ENCODE results near the gene TTL. TPM values are rescaled to one million over a fixed set of nuclear protein-coding genes. Genes with fewer than 3 reads are reported as not detected.
"Not testable (repeated sequence)": the region's sequence is repeated elsewhere in the genome, so short reads cannot be mapped to it uniquely, and the experiment has no call there.

TTL gene
- total RNA-seq, 2 experiments from 2014 or later = 29.2 to 29.6 TPM

DNA sequence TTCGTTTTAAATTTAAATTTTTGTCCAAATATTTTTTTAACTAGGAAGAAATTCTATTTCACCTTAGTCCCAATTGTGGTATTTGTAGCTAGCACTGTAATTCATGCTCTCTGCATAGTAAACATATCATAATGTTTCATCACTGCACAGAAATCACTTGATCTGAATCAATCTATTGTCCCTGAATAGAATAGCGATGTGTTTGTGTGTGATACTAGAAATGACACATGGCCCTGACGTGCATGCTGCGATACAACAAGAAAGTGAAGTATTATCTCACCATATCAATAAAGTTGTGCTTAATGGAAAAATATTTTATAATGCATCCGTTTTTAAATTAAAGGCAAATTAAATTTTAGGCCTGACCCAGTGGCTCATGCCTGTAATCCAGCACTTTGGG is 10.0 kb downstream of the TTL start:
- H3K27ac Mint-ChIP-seq = no peak overlapping the region
- ChIA-PET POLR2A (no interaction called here), CTCF (interaction anchor here (1.9 kb wide), 1 partner anchor 9 kb away, joined by 5 read pairs; no protein-coding TSS in a partner anchor)
- ATAC-seq (no peak), DNase-seq (no peak)
- peaks cover 9% of the 10 kb centered on the region for H3K4me1 Mint-ChIP-seq (ENCODE audit: low read depth)
- peaks cover 15% of the 10 kb centered on the region for H3K36me3 Mint-ChIP-seq (ENCODE audit: low read depth)
- H3K9me3 Mint-ChIP-seq = no peaks in the 10 kb centered on the region
- intact Hi-C loops (cut with micrococcal nuclease) = no loop called here
- TF ChIP-seq, protein P1, sequence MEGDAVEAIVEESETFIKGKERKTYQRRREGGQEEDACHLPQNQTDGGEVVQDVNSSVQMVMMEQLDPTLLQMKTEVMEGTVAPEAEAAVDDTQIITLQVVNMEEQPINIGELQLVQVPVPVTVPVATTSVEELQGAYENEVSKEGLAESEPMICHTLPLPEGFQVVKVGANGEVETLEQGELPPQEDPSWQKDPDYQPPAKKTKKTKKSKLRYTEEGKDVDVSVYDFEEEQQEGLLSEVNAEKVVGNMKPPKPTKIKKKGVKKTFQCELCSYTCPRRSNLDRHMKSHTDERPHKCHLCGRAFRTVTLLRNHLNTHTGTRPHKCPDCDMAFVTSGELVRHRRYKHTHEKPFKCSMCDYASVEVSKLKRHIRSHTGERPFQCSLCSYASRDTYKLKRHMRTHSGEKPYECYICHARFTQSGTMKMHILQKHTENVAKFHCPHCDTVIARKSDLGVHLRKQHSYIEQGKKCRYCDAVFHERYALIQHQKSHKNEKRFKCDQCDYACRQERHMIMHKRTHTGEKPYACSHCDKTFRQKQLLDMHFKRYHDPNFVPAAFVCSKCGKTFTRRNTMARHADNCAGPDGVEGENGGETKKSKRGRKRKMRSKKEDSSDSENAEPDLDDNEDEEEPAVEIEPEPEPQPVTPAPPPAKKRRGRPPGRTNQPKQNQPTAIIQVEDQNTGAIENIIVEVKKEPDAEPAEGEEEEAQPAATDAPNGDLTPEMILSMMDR (IDR thresholded peaks at IDR 0.05) = no peak
- H3K4me3 Mint-ChIP-seq = no peak overlapping the region
- H3K27me3 Mint-ChIP-seq = no peaks in the 10 kb centered on the region

DNA sequence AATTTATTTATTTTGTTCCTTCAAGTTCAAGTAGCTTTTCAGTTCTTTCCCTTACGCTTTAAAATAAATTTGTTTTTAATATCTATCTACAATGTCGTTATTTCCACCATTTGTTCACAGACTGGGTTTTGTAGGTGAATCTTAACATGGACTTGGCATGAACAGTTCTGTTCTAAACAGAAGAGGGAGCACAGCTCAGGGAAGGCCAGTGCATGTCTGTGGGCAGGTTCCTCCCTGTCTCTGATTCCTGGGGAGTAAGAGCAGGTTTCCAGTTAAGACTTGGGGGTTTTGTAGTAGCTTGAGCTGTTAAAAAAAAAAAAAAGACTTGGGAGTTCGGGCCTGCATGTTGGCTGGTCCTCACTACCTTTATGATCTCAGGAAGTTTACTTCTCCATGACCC is 11.1 kb downstream of the TTL start:
- Mint-ChIP-seq H3K27ac (no peak overlapping the region), H3K27me3 (no peaks in the 10 kb centered on the region), H3K4me3 (no peak overlapping the region), H3K36me3 (ENCODE audit: low read depth) (peaks cover 9% of the 10 kb centered on the region), H3K9me3 (no peaks in the 10 kb centered on the region), H3K4me1 (ENCODE audit: low read depth) (no peaks in the 10 kb centered on the region)
- CTCF ChIA-PET = interaction anchor here (0.7 to 1.3 kb wide), 3 partner anchors 9 to 25 kb away, joined by 3 to 4 read pairs (median 3); no protein-coding TSS in a partner anchor
- POLR2A ChIA-PET = interaction anchor here (1.2 kb wide), 1 partner anchor 13 kb away, joined by 3 read pairs; no protein-coding TSS in a partner anchor
- DNase-seq (no peak), ATAC-seq (no peak)
- TF ChIP-seq, protein P1 (IDR thresholded peaks at IDR 0.05) = no peak
- intact Hi-C loops (cut with micrococcal nuclease) = no loop called here

DNA sequence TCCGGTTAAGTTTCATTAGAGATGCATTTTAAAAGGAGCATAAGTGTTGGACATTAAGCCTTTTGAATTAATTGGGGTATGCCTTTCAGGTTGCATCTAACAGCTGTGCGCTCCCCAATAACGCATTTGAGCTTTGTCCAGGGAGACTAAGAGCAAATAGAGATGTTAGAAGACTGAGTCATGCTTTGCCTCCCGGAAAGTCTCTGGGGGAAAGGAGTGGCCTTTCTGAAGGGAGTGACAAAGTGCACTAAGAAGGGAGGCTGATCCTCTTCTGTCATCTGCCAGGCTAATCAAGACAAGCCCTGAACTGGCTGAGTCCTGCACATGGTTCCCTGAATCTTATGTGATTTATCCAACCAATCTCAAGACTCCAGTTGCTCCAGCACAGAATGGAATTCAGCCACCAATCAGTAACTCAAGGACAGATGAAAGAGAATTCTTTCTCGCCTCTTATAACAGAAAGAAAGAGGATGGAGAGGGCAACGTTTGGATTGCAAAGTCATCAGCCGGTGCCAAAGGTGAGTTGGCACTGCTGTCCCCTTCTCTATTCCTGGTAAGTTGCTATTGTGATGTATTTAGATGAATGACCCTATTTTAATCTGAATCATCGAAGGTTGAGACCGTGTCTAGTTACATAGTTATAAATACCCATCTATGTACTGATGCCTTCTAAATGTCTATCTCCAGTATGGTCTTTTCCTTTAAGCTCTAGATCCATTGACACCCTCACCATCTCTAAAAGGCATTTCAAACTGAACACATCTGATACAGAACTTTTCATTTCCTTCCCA is 12.1 kb downstream of the TTL start:
- intact Hi-C loops (cut with micrococcal nuclease) = no loop called here
- no peak overlapping the region for H3K4me3 Mint-ChIP-seq
- no peak for ATAC-seq
- peaks cover 6% of the 10 kb centered on the region for H3K36me3 Mint-ChIP-seq (ENCODE audit: low read depth)
- DNase-seq = no peak
- H3K27ac Mint-ChIP-seq = no peak overlapping the region
- CTCF ChIA-PET = interaction anchor here (0.9 to 1.3 kb wide), 2 partner anchors 13 to 24 kb away, joined by 3 to 4 read pairs; no protein-coding TSS in a partner anchor
- no peaks in the 10 kb centered on the region for H3K27me3 Mint-ChIP-seq
- POLR2A ChIA-PET = interaction anchor here (1.2 kb wide), 1 partner anchor 14 kb away, joined by 3 read pairs; no protein-coding TSS in a partner anchor
- H3K9me3 Mint-ChIP-seq = no peaks in the 10 kb centered on the region
- no peaks in the 10 kb centered on the region for H3K4me1 Mint-ChIP-seq (ENCODE audit: low read depth)
- TF ChIP-seq, protein P1 (IDR thresholded peaks at IDR 0.05) = no peak

DNA sequence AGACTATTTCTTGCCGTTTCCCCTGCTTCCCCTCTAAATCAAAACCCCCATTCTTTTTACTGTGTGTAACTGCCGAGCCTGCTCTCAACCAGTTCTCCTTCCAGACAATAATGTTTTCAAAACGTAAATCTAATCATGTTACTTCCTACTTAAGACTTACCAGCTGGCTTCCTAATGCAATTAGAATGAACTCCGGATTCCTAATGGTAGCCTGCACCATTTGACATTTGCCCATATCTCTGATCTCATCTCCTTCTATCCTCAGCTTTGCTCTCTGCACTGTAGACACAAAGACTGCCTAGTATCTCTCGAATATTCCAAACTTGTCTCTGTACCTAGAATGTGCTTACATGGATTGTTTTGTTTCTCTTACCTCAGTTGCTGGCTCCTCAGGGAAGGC is 12.9 kb downstream of the TTL start:
- Mint-ChIP-seq H3K9me3 (no peaks in the 10 kb centered on the region), H3K4me1 (ENCODE audit: low read depth) (no peaks in the 10 kb centered on the region), H3K36me3 (ENCODE audit: low read depth) (peaks cover 4% of the 10 kb centered on the region), H3K27ac (no peak overlapping the region), H3K4me3 (no peak overlapping the region), H3K27me3 (no peaks in the 10 kb centered on the region)
- TF ChIP-seq, protein P1 (IDR thresholded peaks at IDR 0.05) = no peak
- ChIA-PET CTCF (no interaction called here), POLR2A (no interaction called here)
- intact Hi-C loops (cut with micrococcal nuclease) = no loop called here
- ATAC-seq (no peak), DNase-seq (no peak)

DNA sequence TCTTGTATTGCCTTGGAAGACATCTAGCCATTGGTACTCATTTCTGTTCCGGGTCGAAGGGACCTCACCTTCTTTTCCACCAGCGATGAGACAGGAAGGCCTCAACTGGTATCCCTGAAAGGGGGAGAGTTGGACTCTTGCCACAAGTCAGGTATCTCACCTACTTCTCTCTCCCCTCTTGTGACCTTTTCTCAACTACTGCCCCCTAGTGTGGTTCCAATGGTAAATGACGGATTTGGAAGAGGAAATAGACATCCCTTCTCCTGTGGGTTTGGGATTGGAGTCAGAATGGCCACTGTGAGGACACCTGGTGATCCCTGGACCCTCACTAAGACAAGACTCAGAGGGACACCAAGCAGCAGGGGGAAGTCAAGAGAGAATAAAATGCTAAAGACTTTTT is 13.9 kb downstream of the TTL start:
- H3K27ac Mint-ChIP-seq; H3K4me3 Mint-ChIP-seq; H3K27me3 Mint-ChIP-seq; H3K36me3 Mint-ChIP-seq (ENCODE audit: low read depth); DNase-seq; CTCF ChIA-PET; H3K9me3 Mint-ChIP-seq; POLR2A ChIA-PET; H3K4me1 Mint-ChIP-seq (ENCODE audit: low read depth); intact Hi-C loops (cut with micrococcal nuclease); ATAC-seq: not testable (repeated sequence)

Measured in activated CD8-positive, alpha-beta T cell treated with anti-CD3 and anti-CD28 coated beads for 36 hours (primary cell).